ENCODE data around the gene SMIM10. TPM values are rescaled to one million over a fixed set of nuclear protein-coding genes. Genes with fewer than 3 reads are reported as not detected.
A peak's percentile ranks its signal among the peaks of the same experiment; 100 is the strongest.
"Not testable (repeated sequence)": the region's sequence is repeated elsewhere in the genome, so short reads cannot be mapped to it uniquely, and the experiment has no call there.

Gene SMIM10
- 0.41 TPM for total RNA-seq

GRCh38 chrX:134990801-134991481 is at the start of gene SMIM10:
SMIM10 (plus strand) TSS chrX:134990991; CDS start chrX:134991096, 105 bp downstream.
- DNase-seq (ENCODE audit: low spot score in 2 of 2): peak; percentile 31 to 46
- FAIRE-seq: no peak

- not testable (repeated sequence) for FAIRE-seq; DNase-seq (ENCODE audit: low spot score in 2 of 2)
Observed at GRCh38 chrX:134946364-134946763, 44.4 kb upstream of the SMIM10 start.

DNA sequence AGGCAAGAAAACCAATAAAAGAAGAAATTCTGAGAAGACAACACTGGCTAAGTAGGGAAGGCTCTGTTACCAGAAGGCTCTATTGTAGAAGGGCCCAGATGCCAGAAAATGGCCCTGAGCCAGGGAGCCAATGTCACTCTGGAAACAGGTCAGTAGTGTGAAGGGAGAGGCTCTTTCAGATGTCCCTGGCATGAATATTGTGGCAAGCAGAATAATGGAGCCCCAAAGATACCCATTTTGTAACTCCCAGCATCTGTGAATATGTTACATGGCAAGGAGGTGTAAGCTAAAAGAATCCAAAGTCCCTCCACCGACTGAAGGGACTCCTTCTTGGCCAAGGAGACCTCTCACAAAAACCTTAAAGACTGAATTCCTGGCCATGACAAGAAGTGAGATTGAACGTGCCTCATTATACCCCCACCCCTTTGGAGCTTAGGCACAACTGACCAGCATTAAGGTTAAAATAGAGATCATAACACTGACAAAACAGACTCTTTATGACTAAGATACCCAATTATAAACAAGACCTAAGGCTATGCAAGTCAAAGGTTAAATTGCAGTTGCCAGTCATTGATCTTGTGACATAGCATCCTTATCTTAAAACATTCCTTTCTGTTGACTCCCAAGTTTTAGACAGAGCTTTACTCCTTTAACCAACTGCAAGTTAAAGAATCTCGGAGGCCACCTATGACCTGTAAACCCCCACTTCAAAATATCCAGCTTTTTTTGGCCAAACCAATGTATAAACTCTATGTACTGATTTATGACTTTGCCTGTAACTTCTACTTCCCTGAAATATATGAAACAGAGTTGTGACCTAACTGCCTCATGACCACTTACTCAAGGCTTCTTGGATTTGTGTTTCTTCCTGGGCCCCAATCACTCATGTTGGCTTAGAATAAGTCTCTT is 42.2 kb upstream of the SMIM10 start:
- DNase-seq (ENCODE audit: low spot score in 2 of 2) (no peak), FAIRE-seq (no peak)

DNA sequence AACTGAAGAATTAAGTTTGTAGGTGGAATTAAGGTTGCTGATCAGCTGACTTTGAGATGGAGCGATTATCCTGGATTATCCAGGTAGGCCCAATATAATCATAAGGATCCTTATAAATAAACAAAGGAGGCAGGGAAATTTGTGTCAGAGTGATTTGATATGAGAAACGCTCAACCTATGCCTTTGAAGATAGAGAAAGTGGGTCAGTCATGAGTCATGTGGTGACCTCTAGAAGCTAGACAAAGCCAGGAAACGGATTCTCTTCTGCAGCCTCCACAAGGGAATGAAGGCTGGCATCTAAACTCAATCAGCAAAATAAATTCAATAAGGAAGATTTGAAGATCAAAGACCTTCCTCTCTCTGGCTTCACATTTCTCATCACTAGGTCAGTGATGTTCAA is 41.5 kb upstream of the SMIM10 start:
- no peak for DNase-seq (ENCODE audit: low spot score in 2 of 2)
- no peak for FAIRE-seq

- DNase-seq (ENCODE audit: low spot score in 2 of 2): no peak
- FAIRE-seq: no peak
Observed at GRCh38 chrX:134957836-134958235, 33.0 kb upstream of the SMIM10 start.

GRCh38 chrX:134960366-134960765 is 30.4 kb upstream of the SMIM10 start:
- DNase-seq (ENCODE audit: low spot score in 2 of 2); FAIRE-seq: not testable (repeated sequence)

DNA sequence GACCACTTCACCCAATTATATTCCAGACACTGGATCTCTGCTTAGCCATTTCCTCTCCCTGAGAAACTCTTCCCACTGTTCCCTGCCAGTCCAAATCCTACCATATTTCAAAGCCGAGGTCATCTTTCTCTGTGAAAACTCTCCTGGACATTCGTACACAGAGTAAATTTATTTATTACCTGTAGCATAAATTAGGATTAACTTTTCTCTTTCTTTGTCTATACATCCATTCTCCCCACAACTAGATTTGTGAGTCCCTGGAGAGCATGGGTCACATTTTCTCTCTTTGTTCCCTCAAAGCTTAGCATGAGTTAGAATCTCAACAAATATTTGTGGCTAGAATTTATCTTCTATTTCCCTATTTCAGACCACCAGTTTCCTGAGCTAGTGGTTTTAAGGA is 27.8 kb upstream of the SMIM10 start:
- FAIRE-seq: no peak
- DNase-seq (ENCODE audit: low spot score in 2 of 2): no peak

DNA sequence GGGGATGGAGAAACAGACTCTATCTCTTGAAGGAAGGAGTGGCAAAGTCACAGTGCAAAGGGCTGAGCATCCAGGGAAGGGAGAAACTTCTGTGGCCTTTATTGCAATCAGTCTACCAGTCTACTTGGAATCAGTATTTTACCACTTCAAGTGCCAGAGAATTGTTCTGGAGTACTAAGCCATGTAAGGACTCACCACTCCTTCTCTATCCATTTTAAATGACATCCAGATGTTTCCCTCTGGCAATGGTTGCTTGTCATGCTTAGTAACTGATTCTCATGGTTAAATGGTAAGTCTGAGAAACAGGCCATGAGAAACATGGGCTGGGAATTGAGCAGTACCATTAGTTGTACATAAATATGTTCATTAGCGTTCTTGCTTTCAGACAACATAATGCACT is 21.1 kb upstream of the SMIM10 start:
- no peak for FAIRE-seq
- DNase-seq (ENCODE audit: low spot score in 2 of 2): no peak

- DNase-seq (ENCODE audit: low spot score in 2 of 2) (no peak), FAIRE-seq (no peak)
Observed at GRCh38 chrX:134971926-134972325, 18.9 kb upstream of the SMIM10 start.

- FAIRE-seq (no peak), DNase-seq (ENCODE audit: low spot score in 2 of 2) (no peak)
Observed at GRCh38 chrX:134975516-134975915, 15.3 kb upstream of the SMIM10 start.

DNA sequence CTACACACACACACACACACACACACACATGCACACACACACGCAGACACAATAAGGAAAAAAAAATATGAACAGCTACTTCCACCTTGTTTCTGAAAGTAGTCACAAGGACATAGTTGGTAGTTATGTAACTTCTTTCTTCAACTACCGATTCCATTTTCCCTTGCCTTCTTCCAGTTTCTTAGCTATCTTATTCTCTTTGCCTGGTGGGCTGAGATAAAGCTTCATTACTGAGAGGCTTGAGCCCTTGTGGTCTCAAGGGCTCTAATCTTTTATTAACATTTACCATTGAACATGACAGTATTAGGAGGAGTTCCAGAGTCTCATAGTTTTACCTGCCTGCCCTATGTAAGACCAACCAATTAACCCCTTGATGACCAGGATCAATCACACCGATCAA is 8.9 kb upstream of the SMIM10 start:
- no peak for DNase-seq (ENCODE audit: low spot score in 2 of 2)
- FAIRE-seq: no peak

- no peak for DNase-seq (ENCODE audit: low spot score in 2 of 2)
- no peak for FAIRE-seq
Observed at GRCh38 chrX:134982748-134983147, 8.0 kb upstream of the SMIM10 start.

DNA sequence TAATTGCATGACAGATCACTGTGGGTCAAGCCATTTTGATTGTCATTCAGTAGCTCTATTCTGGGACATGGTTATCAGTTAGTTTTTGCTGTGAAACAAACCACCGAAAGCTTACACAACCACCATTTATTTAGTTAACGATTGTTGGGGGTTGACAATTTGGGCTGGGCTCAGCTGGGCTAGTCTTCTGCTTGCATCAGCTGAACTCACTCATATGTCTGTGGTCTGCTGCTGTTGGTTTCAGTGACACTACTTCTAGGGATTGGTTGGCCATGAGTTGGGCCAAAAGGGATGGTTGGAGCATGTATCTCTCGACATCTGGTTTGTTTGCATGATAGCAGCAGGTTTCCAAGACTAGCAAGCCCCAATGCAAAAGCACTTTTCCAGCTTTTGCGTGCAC is 5.3 kb upstream of the SMIM10 start:
- no peak for FAIRE-seq

GRCh38 chrX:134990475-134990800 is 353 bp upstream of the SMIM10 start:
- no peak for FAIRE-seq
- DNase-seq (ENCODE audit: low spot score in 2 of 2): no peak

More for the DNA sequence above, 5.3 kb upstream of the SMIM10 start:
- DNase-seq (ENCODE audit: low spot score in 2 of 2): no peak

DNA sequence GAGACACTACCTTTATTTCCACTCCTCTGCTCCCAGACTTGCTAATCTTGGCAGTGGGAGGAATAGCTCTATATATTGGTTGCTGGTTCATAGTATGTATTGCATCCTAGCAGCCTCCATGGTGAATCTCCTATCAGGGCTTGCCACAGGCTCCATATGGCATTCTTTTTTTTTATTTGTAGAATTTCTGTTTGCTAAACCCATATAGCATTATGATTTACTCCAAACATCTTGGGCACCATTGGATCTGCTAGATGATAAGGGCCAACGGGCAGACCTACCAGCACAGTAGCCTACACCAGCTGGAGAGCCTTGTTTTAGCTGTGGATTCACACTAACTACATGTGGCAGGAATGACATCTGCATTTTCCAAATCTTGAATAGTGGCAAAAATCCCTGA is 6.9 kb downstream of the SMIM10 start:
- FAIRE-seq (no peak), DNase-seq (ENCODE audit: low spot score in 2 of 2) (no peak)

- no peak for FAIRE-seq
- DNase-seq (ENCODE audit: low spot score in 2 of 2): no peak
Observed at GRCh38 chrX:134998246-134998645, 7.5 kb downstream of the SMIM10 start.

- FAIRE-seq (no peak), DNase-seq (ENCODE audit: low spot score in 2 of 2) (peak in 1 of 2 donors; percentile 12)
Observed at GRCh38 chrX:134999469-134999868, 8.7 kb downstream of the SMIM10 start.

- FAIRE-seq (no peak), DNase-seq (ENCODE audit: low spot score in 2 of 2) (no peak)
Observed at GRCh38 chrX:135000516-135000915, 9.7 kb downstream of the SMIM10 start.

- FAIRE-seq (no peak), DNase-seq (ENCODE audit: low spot score in 2 of 2) (peak; percentile 66 to 79)
Observed at GRCh38 chrX:135003876-135004623, 13.3 kb downstream of the SMIM10 start.

- DNase-seq (ENCODE audit: low spot score in 2 of 2): no peak
- FAIRE-seq: no peak
Observed at GRCh38 chrX:135006187-135006586, 15.4 kb downstream of the SMIM10 start.

GRCh38 chrX:135009057-135009610 is 18.3 kb downstream of the SMIM10 start:
- FAIRE-seq (no peak), DNase-seq (ENCODE audit: low spot score in 2 of 2) (no peak)

Measured in frontal cortex (tissue), 4 donors.